HG02852 (cell line): Measurements from ENCODE around the gene PLA2G4F.

Experiments
- ATAC-seq: cut with Tn5 transposase; IDR thresholded peaks from one replicate; pipeline ENCODE4 v1.9.1; 2021; ENCODE audit warnings: mild to moderate bottlenecking, moderate library complexity; ENCODE audit not compliant: unreplicated experiment

PLA2G4F gene, protein sequence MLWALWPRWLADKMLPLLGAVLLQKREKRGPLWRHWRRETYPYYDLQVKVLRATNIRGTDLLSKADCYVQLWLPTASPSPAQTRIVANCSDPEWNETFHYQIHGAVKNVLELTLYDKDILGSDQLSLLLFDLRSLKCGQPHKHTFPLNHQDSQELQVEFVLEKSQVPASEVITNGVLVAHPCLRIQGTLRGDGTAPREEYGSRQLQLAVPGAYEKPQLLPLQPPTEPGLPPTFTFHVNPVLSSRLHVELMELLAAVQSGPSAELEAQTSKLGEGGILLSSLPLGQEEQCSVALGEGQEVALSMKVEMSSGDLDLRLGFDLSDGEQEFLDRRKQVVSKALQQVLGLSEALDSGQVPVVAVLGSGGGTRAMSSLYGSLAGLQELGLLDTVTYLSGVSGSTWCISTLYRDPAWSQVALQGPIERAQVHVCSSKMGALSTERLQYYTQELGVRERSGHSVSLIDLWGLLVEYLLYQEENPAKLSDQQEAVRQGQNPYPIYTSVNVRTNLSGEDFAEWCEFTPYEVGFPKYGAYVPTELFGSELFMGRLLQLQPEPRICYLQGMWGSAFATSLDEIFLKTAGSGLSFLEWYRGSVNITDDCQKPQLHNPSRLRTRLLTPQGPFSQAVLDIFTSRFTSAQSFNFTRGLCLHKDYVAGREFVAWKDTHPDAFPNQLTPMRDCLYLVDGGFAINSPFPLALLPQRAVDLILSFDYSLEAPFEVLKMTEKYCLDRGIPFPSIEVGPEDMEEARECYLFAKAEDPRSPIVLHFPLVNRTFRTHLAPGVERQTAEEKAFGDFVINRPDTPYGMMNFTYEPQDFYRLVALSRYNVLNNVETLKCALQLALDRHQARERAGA

GRCh38 chr15:42156243-42156922, at the start of gene PLA2G4F:
Gene PLA2G4F (minus strand): TSS chr15:42156636. CDS start chr15:42156549, 87 bp downstream.
- no peak for ATAC-seq

DNA sequence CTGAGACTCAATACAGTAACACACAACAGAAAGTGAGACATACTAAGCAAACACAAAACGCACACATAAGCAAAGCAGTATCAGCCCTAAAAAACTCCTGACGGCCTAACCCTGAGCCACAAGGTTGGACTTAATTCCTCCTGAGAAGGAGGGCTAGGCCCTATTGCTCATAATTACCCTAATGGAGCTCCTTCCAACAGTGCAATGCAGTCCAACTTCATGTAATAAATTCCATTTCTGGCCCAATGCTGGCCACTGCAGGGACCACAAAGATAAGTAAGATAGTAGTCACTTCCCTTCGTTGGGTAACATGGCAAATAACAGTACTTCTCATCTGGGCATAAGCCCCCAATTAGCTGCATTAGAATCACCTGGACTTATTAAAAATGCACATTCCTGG, 47.5 kb upstream of the PLA2G4F start:
- ATAC-seq: no peak

- ATAC-seq: no peak
Measured at GRCh38 chr15:42202653-42203052, 46.2 kb upstream of the PLA2G4F start.

DNA sequence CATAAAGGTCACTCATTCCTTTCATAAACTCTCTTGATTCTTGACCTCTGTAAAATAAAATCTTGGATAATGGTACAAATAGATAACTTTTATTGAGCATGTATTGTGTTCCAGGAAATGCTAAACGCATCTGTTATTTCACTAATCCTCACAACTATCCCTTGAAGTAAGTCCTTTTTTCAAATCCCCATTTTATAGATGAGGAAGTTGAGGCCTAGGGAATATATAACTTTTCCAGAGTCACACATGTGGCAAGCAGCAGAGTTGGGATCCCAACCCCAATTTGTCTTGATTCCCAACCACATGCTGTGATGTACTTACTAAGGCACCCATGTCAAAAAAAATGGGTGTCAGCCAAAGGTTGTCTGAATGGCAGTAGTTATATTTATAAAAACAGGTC, 45.4 kb upstream of the PLA2G4F start:
- ATAC-seq: no peak

DNA sequence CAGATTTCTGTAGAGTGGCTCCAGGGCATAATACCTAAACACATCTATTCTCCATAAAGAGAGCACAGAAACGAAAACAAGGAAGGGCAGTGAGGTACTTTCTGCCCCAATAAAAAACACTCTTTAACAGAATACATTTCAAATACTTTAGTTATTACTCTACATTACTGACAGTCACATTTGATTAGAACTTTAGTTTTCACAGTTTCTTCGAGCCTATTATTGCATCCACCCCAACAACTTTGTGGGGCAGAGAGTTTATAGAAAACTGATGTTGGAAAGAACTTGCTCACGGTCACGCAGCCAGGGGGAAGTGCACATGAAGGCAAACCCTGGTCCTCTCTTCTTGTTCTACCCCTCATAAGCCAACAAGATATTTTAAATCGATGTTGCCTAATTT, 42.7 kb upstream of the PLA2G4F start:
- no peak for ATAC-seq

DNA sequence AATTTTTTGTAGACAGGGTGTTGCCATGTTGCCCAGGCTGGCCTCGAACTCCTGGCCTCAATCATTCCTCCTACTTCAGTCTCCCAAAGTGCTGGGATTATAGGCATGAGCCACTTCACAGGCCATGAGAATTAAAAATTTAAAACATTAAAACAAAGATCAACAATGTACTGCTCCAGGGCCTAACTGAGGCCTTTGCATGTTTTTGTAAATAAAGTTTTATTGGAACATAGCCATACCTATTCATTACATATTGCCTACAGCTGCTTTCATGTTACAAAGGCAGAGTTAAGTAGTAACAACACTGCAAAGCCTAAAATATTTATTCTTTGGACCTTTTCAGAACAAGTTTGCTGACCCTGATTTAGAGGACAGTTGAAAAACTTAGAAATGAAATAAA, 42.1 kb upstream of the PLA2G4F start:
- ATAC-seq: no peak

DNA sequence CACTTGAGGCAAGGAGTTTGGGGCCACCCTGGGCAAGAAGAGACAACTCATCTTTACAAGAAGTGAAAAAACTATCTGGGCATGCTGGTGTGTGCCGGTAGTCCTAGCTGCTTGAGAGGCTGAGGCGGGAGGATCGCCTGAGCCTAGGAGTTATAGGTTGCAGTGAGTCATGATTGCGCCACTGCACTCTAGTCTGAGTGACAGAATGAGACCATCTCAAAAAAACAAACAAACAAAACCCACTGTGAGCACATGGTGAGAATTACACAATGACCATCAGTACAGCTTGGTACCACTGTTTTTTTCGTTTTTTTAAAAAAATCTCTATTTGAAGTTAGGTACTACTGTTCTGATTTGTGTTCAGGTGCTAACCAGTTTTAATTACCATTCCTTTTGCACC, 38.1 kb upstream of the PLA2G4F start:
- no peak for ATAC-seq

- no peak for ATAC-seq
Measured at GRCh38 chr15:42193383-42193782, 36.9 kb upstream of the PLA2G4F start.

DNA sequence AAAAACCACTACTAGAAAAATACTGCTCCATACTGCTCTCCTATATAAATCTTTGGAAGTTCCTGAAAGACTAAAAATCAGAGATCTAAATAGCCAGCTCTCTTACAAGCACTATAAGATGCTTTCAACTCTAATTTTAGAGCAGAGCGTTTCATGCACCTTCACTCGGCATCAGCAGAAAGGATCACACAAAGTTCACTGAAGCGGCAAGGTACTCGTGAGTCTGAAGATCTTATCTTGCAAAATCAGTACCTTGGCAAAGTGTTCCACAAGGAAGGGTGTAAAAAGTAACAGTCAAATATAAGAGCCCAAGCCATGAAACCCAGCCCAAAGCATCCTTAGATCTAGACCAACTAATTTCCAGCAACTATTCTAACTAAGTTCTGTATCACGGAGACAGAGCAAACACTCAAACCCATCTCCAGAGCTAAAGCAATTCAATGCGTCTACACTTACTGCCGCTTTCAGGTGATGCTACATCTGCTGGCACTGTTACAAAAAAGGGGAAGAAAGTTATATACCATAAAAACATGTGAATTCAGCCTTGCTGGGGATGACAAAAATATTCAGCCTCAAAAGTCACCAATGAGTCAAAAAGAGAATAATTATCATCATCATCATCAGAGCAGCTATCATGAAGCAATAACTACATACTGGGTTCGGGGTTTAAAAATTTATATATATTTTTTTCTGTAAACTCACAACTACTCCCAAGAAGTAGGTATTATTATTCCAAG, 35.3 kb upstream of the PLA2G4F start:
- no peak for ATAC-seq

GRCh38 chr15:42190370-42190769, 33.9 kb upstream of the PLA2G4F start:
- ATAC-seq: no peak

- no peak for ATAC-seq
Measured at GRCh38 chr15:42185801-42186200, 29.4 kb upstream of the PLA2G4F start.

- no peak for ATAC-seq
Measured at GRCh38 chr15:42184736-42185135, 28.3 kb upstream of the PLA2G4F start.

GRCh38 chr15:42184296-42184695, 27.9 kb upstream of the PLA2G4F start:
- ATAC-seq: no peak

- no peak for ATAC-seq
Measured at GRCh38 chr15:42182961-42183360, 26.5 kb upstream of the PLA2G4F start.

DNA sequence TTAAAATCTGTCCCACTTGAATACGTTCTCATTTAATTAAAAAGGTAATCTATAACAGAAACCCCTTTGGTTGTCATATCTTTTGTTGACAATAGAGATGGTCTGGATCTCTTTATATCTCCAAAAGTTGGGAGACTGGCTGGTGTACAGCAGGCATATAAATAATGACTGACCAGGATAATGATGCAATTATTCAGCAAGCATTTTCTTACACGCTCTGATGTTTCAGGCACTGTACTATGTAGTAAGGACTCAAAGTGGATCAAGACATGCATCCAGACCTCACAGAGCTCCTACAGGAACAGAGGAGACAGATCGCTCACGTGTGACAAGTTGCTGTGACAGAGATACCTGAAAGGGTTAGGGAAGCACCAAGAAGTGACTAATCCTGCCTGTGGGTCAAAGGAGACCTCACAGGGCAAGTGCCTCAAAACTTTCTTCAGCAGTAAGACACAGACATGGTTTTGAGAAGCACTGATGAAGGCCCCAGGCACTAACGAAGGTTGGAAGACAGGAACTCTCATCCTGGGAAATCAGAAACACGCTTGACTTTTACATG, 26.0 kb upstream of the PLA2G4F start:
- no peak for ATAC-seq

DNA sequence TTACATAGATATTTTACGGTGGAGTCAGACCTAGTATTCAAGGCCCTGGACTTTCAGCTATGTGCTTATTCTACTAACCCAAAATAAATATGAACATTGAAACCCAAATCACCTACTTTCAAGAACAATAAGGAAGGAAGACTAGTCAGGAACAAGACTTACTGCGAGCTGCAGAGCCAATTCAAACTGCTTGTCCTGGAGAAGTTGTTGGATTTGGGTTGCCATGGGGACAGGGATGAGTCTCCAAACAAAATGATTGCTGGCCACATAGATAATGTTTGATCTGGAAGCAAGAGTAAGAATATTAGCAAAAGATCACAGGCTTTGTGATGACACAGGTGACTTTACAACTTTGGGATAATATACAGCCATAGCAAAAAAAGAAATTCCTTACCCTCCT, 21.6 kb upstream of the PLA2G4F start:
- ATAC-seq: no peak

DNA sequence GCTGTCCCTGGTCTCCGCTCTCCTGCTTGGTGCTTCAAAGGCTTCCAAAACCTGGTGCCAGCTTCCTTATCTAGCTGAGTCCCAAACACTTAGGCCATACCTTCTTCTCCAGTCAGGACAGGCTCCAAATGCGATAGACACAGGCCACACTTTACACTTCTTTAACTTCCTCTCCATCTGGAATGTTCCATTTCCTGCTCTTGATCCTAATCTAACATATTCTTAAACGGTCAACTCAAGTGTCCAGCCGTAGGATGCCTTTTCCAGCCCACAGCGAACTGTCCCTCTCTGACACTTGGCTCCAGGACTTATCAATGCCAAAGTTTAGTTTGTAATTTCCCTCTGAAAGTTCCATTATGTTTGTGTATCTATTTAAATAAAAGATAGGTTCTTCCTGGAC, 19.2 kb upstream of the PLA2G4F start:
- no peak for ATAC-seq

DNA sequence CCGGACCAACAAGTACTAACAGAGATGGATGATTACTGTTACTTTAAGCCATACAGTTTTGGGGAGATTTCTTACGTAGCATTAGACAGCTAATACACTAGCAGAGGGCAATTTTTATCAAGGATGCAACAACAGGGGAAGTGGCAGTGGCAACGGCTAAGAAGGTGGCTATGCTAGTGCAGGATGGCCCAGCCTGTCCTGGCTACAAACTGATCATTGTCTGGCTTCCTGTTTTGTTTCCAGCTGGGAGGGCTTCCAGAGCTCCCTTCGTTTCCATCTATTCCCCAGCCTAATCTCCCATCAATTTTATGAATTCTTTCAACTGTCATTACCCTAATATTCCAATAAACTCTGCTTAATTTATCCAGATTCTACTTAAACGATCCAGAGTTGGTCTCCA, 16.0 kb upstream of the PLA2G4F start:
- no peak for ATAC-seq

DNA sequence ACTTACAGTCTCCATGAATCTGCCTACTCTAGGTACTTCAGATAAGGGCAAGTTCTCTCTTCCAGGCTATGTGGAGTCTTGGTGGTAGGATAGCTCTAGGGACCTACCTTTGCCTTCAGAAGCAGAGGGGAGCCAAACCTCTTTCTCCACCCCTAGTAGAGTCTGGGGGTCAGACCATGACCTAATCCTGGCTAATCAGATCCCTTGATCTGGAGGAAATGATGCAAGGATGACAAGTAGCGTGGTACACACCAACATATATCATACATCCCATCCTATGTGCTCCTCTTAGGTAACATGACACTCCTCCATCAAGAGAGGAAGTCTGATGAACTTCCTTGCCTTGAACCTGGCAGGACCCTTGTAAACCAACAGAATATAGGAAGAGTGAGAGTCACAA, 15.4 kb upstream of the PLA2G4F start:
- no peak for ATAC-seq

DNA sequence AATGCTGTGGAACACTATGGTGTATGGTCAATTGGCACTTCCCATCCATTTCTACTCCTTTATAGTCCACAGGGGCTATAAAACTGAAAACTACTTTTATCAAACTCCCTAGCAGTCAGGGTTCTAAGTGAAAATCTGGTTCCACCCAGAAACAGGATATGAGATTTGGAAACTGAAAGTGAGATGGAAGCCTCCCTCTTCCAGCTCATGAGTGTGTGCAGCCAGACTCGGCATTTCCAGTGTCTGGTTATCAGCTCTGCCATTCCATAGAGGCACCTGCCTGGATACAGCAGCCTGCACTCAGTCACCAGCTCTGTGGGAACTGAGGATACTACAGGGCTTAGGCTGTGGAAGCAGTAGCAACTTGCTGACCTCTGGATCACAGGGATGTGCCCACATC, 14.7 kb upstream of the PLA2G4F start:
- no peak for ATAC-seq
